Muscle layer of duodenum (tissue), 2 donors: ENCODE measurements around the gene RBL1.

Source experiments
- H3K27ac ChIP-seq: one replicate; pipeline ENCODE4 v1.7.0; 2013; ENCODE audit warnings: mild to moderate bottlenecking, low read length
- H3K27me3 ChIP-seq: one replicate; pipeline ENCODE4 v1.7.0; 2013; ENCODE audit warnings: low read depth, mild to moderate bottlenecking, control low read depth, low read length
- H3K36me3 ChIP-seq, 2 donors: one replicate each; pipeline ENCODE4 v1.7.0; 2013; ENCODE audit warnings: low read length in 2 of 2, control low read depth in 1 of 2, mild to moderate bottlenecking in 1 of 2; ENCODE audit not compliant: insufficient read depth in 2 of 2, control insufficient read depth in 1 of 2
- H3K4me1 ChIP-seq, 2 donors: one replicate each; pipeline ENCODE4 v1.7.0; 2013; ENCODE audit warnings: low read length in 2 of 2, mild to moderate bottlenecking in 2 of 2, control low read depth in 1 of 2, moderate library complexity in 1 of 2; ENCODE audit not compliant: insufficient read depth in 2 of 2, control insufficient read depth in 1 of 2
- H3K4me3 ChIP-seq, 2 donors: one replicate each; pipeline ENCODE4 v1.7.0; 2013; ENCODE audit warnings: low read length in 2 of 2, low read depth in 1 of 2, mild to moderate bottlenecking in 1 of 2
- H3K9me3 ChIP-seq, 2 donors: one replicate each; pipeline ENCODE4 v1.7.0; 2013; ENCODE audit warnings: low read length in 2 of 2, control low read depth in 1 of 2, mild to moderate bottlenecking in 1 of 2; ENCODE audit not compliant: control insufficient read depth in 1 of 2
- donor health status: healthy.

RBL1 gene

GRCh38 chr20:37114012-37114411 is 18.2 kb upstream of the RBL1 start:
- H3K27ac ChIP-seq: no peak overlapping the region
- no peaks in the 10 kb centered on the region for H3K4me1 ChIP-seq
- no peak overlapping the region for H3K4me3 ChIP-seq
- no peaks in the 10 kb centered on the region for H3K9me3 ChIP-seq
- H3K36me3 ChIP-seq: no peaks in the 10 kb centered on the region
- no peaks in the 10 kb centered on the region for H3K27me3 ChIP-seq

- Histone ChIP-seq H3K27me3 (no peaks in the 10 kb centered on the region), H3K4me1 (no peaks in the 10 kb centered on the region), H3K27ac (no peak overlapping the region), H3K36me3 (no peaks in the 10 kb centered on the region), H3K9me3 (no peaks in the 10 kb centered on the region), H3K4me3 (no peak overlapping the region)
Observed at GRCh38 chr20:37111926-37112455, 16.2 kb upstream of the RBL1 start.

- H3K27me3 ChIP-seq: no peaks in the 10 kb centered on the region
- no peak overlapping the region for H3K27ac ChIP-seq
- H3K36me3 ChIP-seq: no peaks in the 10 kb centered on the region
- H3K4me1 ChIP-seq: no peaks in the 10 kb centered on the region
- H3K9me3 ChIP-seq: no peaks in the 10 kb centered on the region
- no peak overlapping the region for H3K4me3 ChIP-seq
Observed at GRCh38 chr20:37108676-37109075, 12.9 kb upstream of the RBL1 start.

- Histone ChIP-seq H3K27me3 (no peaks in the 10 kb centered on the region), H3K9me3 (no peaks in the 10 kb centered on the region), H3K27ac (no peak overlapping the region), H3K4me3 (no peak overlapping the region), H3K4me1 (no peaks in the 10 kb centered on the region), H3K36me3 (no peaks in the 10 kb centered on the region)
Observed at GRCh38 chr20:37102571-37102970, 6.8 kb upstream of the RBL1 start.

- Histone ChIP-seq H3K4me1 (peaks cover 4 to 8% of the 10 kb centered on the region in 2 donors), H3K4me3 (peak overlapping the region; percentile 82 to 88), H3K27ac (peak overlapping the region; percentile 87), H3K9me3 (no peaks in the 10 kb centered on the region), H3K27me3 (no peaks in the 10 kb centered on the region), H3K36me3 (no peaks in the 10 kb centered on the region)
Observed at GRCh38 chr20:37096415-37097041, 731 bp upstream of the RBL1 start.

GRCh38 chr20:37095108-37095598 is 644 bp downstream of the RBL1 start:
- Histone ChIP-seq H3K27ac (peak overlapping the region; percentile 56), H3K36me3 (no peaks in the 10 kb centered on the region)

GRCh38 chr20:37090407-37090806 is 5.4 kb downstream of the RBL1 start:
- H3K9me3 ChIP-seq: no peaks in the 10 kb centered on the region
- no peaks in the 10 kb centered on the region for H3K36me3 ChIP-seq
- H3K27me3 ChIP-seq: no peaks in the 10 kb centered on the region
- H3K27ac ChIP-seq: no peak overlapping the region
- H3K4me1 ChIP-seq: peaks cover 4 to 8% of the 10 kb centered on the region in 2 donors
- no peak overlapping the region for H3K4me3 ChIP-seq

More at GRCh38 chr20:37095108-37095598, 644 bp downstream of the RBL1 start:
- Histone ChIP-seq H3K4me1 (peaks cover 4 to 8% of the 10 kb centered on the region in 2 donors), H3K4me3 (peak overlapping the region; percentile 82 to 88), H3K9me3 (no peaks in the 10 kb centered on the region), H3K27me3 (no peaks in the 10 kb centered on the region)

- no peaks in the 10 kb centered on the region for H3K27me3 ChIP-seq
- H3K4me3 ChIP-seq: no peak overlapping the region
- H3K36me3 ChIP-seq: no peaks in the 10 kb centered on the region
- H3K4me1 ChIP-seq: no peaks in the 10 kb centered on the region
- H3K27ac ChIP-seq: no peak overlapping the region
- H3K9me3 ChIP-seq: no peaks in the 10 kb centered on the region
Observed at GRCh38 chr20:37081717-37082289, 14.0 kb downstream of the RBL1 start.

GRCh38 chr20:37077009-37077408 is 18.8 kb downstream of the RBL1 start:
- Histone ChIP-seq H3K27me3 (no peaks in the 10 kb centered on the region), H3K9me3 (no peaks in the 10 kb centered on the region), H3K36me3 (no peaks in the 10 kb centered on the region), H3K4me3 (no peak overlapping the region), H3K4me1 (peaks cover 0 to 5% of the 10 kb centered on the region in 2 donors), H3K27ac (no peak overlapping the region)

GRCh38 chr20:37075932-37076685 is 19.7 kb downstream of the RBL1 start:
- no peaks in the 10 kb centered on the region for H3K9me3 ChIP-seq
- H3K4me1 ChIP-seq: peaks cover 0 to 5% of the 10 kb centered on the region in 2 donors
- no peaks in the 10 kb centered on the region for H3K27me3 ChIP-seq
- H3K4me3 ChIP-seq: no peak overlapping the region
- no peaks in the 10 kb centered on the region for H3K36me3 ChIP-seq
- no peak overlapping the region for H3K27ac ChIP-seq
